IPS DF 4.7 (cell line): ENCODE results near the gene GUCY1A2.
A peak's percentile ranks its signal among the peaks of the same experiment; 100 is the strongest.

Experiments
- DNase-seq: peaks from one replicate; pipeline ENCODE4 v3.0.0-alpha.2; 2013; ENCODE audit warnings: low spot score; ENCODE audit errors: extremely low read depth

Gene GUCY1A2

DNA sequence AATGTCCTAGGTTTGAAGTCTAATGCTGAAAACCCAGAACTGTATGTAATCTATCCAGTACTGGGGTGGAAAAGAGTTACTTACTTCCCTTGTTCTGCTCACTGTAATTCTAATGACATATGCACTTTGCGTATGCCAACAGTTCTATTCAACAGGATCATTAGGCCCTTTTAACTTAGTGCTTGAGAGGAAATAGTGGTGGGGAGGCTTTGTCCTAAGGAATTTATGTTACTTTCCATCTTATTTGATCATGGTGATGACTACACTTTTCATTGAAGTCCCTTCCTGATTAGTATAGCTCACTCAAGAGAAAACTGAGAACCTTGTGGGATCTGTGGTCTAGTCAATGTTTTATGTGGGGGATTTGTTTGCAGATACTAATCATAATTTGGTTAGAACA lies 348.2 kb downstream of the GUCY1A2 start:
- DNase-seq: peak; percentile 30

DNA sequence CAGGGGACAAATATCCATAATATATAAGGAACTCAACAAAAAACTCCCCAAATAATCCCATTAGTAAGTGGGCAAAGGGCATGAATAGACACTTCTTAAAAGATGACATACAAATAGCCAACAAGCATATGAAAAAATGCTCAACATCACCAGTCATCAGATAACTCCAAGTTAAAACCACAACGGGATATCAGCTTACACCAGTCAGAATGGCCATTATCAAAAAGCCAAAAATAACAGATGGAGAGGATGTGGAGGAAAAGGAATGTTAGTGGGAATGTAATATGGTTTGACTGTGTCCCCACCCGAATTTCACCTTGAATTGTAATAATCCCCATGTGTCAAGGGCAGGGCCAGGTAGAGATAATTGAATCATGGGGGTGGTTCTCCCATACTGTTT lies 350.1 kb downstream of the GUCY1A2 start:
- no peak for DNase-seq

DNA sequence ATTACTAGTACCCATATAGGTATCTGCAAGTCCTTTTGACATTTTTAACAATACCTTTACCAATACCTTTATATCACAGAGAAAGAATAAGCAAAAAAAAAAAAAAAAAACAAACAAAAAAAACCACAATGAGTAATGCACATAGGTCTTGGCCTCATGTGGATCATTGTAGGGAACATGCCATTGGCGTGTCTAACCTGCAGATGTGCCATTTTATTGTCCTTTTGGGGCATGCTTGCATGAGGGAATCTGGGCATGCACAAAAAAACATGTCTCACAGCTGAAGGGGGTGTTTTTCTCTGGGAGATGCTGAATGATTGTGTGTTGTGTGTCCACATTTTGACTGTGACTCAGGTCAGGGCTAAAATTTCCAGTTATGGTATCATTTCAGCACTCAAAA lies 361.6 kb downstream of the GUCY1A2 start:
- no peak for DNase-seq

DNA sequence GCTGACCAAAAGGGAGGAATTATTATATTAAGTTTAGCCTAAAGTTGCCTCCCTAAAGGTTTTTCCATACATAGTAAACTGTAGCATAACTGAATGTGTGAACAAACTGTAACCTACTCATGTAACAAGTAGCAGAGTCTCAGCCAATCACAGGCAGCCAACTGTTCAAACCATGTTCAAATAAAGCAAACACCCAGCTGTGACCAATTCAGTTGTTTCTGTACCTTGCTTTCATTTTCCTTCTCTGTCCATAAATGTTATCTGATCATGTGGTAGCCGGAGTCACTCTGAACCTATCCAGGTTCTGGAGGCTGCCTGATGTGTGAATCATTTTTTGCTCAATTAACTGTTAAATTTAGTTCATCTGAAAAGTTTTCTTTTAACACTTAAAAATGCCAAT lies 373.5 kb downstream of the GUCY1A2 start:
- no peak for DNase-seq

DNA sequence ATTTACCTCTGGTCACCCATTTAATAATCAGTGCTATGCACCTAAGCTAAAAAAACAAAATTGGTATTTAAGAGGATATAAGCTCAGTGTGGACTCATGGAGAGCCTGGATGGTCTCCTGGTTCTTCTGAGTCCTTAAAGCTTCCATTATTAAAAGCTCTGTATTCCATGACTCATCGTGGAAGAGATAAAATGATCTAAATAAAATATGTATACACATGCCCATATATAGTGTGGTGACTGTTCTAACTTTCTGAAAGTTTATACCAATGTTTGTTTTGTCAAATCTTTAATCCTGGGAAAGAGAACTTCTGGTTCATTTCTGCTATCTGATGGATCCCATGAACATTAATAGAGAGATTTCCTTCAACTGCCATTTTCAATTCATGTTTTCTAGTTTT lies 375.9 kb downstream of the GUCY1A2 start:
- no peak for DNase-seq

DNA sequence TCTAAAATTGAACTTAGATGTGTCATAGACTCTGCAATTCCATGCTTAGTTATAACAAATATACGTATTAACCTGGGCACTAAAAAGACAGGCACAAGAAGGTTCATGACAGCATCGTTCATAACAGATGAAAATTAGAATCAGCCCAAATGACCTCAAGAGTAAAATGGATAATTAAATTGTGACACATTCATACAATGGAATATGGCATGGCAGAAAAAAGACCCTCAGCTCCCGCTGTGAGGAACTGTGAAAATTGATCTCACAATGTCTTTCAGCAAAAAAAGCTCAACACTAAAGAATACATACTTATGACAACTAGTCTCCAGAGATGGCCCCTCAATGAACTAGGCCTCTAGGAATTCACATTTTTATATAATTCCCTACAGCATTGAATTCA lies 386.0 kb downstream of the GUCY1A2 start:
- no peak for DNase-seq

DNA sequence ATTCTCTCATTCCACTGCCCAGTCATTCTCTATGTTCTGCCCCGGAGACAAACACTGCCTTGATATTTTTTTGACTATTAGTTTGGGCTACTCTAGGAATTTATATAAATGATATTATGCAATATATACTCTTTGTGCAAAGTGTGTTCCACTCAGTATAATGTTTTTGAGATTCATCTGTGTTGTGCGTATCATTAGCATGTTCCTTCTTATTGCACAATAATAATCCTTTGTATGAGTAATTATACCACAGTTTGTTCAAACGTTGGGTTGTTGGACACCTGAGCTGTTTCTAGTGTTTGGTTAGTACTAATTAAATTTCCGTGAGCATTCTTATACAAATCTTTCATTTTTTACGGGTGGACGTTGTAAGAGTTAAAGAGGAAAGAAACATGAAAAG lies 390.6 kb downstream of the GUCY1A2 start:
- no peak for DNase-seq

DNA sequence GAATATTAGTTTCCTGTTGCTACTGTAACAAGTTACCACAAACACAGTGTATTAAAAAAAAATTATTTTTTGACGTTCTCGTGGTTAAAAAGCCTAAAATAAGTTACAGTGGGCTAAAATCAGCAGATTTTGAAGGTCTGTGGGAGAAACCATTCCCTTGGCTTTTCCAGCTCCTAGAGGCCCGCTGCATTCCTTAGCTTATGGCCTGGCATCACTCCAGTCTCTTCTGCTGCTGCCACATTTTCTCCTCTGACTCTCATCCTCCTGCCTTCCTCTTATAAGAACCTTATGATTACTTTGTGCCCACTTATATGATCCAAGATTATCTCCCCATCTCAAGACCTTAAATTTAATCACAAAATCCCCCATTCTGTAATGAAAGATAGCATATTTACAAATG lies 392.7 kb downstream of the GUCY1A2 start:
- DNase-seq: no peak

DNA sequence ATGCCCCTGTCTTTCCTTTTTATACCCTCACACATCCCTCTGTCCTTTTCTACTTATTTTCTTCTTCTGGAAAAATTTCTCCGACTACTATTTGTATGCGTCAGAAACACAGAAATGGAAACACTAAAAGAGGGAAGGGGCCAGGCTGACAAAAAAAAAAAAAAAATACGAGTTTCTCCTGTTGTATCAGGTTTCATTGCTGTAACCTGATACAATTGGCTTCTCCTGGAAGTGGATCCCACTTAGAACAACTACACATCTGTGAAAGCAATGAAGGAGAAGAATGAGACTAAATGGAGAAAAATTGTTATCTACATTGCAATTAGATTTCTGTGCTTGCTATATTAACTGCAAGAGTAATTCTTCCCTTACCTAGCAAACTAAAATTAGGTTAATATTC lies 393.9 kb downstream of the GUCY1A2 start:
- DNase-seq: no peak
